Measurements from ENCODE around the gene EXOC4. TPM values are rescaled to one million over a fixed set of nuclear protein-coding genes. Genes with fewer than 3 reads are reported as not detected.

Gene EXOC4
- total RNA-seq, 1 donor from 2014 or later = 94.0 TPM

DNA sequence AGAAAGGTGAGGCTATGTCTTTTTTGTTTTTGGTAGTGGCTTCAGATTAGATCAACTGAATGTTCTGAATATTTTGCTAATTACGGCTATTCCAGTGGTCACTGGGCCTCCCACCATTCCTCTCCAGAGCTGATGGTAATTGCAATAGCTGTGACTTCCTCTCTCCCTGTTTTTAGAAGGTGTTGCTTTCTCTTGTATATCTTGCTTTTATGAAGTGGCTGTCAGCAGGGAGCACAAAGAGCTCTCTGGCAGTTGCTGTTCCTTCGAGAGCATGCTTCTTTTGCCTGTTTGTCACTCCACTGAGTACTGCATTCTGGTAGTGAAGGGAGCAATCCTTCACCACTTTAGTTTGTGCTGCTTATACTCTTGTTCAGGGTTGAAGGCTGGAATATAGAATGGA, 133.3 kb downstream of the EXOC4 start:
- H3K4me1 Mint-ChIP-seq (ENCODE audit: unreplicated experiment) = peaks cover 3% of the 10 kb centered on the region
- no peak for DNase-seq (ENCODE audit: low spot score)
- H3K9me3 Mint-ChIP-seq (ENCODE audit: unreplicated experiment) = no peaks in the 10 kb centered on the region
- no peak overlapping the region for H3K4me3 Mint-ChIP-seq (ENCODE audit: unreplicated experiment)
- H3K27ac Mint-ChIP-seq (ENCODE audit: unreplicated experiment) = no peak overlapping the region
- H3K27me3 Mint-ChIP-seq (ENCODE audit: unreplicated experiment) = no peaks in the 10 kb centered on the region
- TF ChIP-seq CTCF (IDR thresholded peaks at IDR 0.05; ENCODE audit: unreplicated experiment) = no peak
- no peaks in the 10 kb centered on the region for H3K36me3 Mint-ChIP-seq (ENCODE audit: low read depth, unreplicated experiment)

DNA sequence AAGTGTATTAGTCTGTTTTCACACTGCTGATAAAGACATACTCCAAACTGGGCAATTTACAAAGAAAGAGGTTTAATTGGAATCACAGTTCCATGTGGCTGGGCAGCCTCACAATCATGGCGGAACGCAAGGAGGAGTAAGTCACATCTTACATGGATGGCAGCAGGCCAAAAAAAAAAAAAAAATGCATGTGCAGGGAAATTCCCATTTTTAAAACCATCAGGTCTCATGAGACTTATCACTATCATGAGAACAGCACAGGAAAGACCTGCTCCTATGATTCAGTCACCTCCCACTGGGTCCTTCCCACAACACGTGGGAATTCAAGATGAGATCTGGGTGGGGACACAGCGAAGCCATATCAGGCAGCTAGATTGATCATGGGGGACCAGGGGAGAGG, 136.8 kb downstream of the EXOC4 start:
- no peak overlapping the region for H3K27ac Mint-ChIP-seq (ENCODE audit: unreplicated experiment)
- H3K9me3 Mint-ChIP-seq (ENCODE audit: unreplicated experiment) = no peaks in the 10 kb centered on the region
- DNase-seq (ENCODE audit: low spot score) = no peak
- H3K27me3 Mint-ChIP-seq (ENCODE audit: unreplicated experiment) = no peaks in the 10 kb centered on the region
- TF ChIP-seq CTCF (IDR thresholded peaks at IDR 0.05; ENCODE audit: unreplicated experiment) = no peak
- H3K4me3 Mint-ChIP-seq (ENCODE audit: unreplicated experiment) = no peak overlapping the region
- H3K4me1 Mint-ChIP-seq (ENCODE audit: unreplicated experiment) = peaks cover 3% of the 10 kb centered on the region
- no peaks in the 10 kb centered on the region for H3K36me3 Mint-ChIP-seq (ENCODE audit: low read depth, unreplicated experiment)

- no peak overlapping the region for H3K27ac Mint-ChIP-seq (ENCODE audit: unreplicated experiment)
- H3K9me3 Mint-ChIP-seq (ENCODE audit: unreplicated experiment) = no peaks in the 10 kb centered on the region
- no peak for DNase-seq (ENCODE audit: low spot score)
- no peaks in the 10 kb centered on the region for H3K27me3 Mint-ChIP-seq (ENCODE audit: unreplicated experiment)
- TF ChIP-seq CTCF (IDR thresholded peaks at IDR 0.05; ENCODE audit: unreplicated experiment) = no peak
- H3K4me3 Mint-ChIP-seq (ENCODE audit: unreplicated experiment) = no peak overlapping the region
- peaks cover 3% of the 10 kb centered on the region for H3K4me1 Mint-ChIP-seq (ENCODE audit: unreplicated experiment)
- H3K36me3 Mint-ChIP-seq (ENCODE audit: low read depth, unreplicated experiment) = no peaks in the 10 kb centered on the region
Observed at GRCh38 chr7:133391206-133391605, 138.3 kb downstream of the EXOC4 start.

GRCh38 chr7:133394369-133394768, 141.5 kb downstream of the EXOC4 start:
- no peaks in the 10 kb centered on the region for H3K9me3 Mint-ChIP-seq (ENCODE audit: unreplicated experiment)
- no peak for DNase-seq (ENCODE audit: low spot score)
- no peaks in the 10 kb centered on the region for H3K36me3 Mint-ChIP-seq (ENCODE audit: low read depth, unreplicated experiment)
- no peak overlapping the region for H3K27ac Mint-ChIP-seq (ENCODE audit: unreplicated experiment)
- no peaks in the 10 kb centered on the region for H3K27me3 Mint-ChIP-seq (ENCODE audit: unreplicated experiment)
- H3K4me3 Mint-ChIP-seq (ENCODE audit: unreplicated experiment) = no peak overlapping the region
- no peak for TF ChIP-seq CTCF (IDR thresholded peaks at IDR 0.05; ENCODE audit: unreplicated experiment)
- no peaks in the 10 kb centered on the region for H3K4me1 Mint-ChIP-seq (ENCODE audit: unreplicated experiment)

DNA sequence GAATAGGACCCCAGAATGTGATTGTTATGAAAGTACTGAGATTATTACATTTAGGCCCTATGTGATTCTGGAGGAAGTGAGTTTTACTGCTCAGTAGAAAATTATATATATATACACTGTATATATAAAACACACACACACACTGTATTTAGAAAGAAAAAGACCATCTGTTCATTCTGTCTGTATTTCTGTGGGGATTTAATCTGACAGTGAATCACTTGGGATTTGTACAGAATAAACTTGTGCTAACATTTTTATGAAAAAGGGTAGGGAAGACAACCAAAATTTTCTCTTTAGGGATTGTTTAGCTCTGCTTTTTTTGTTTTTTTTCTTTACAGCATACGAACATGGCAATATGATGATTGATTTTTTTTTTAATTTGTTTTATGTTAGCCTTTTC, 142.7 kb downstream of the EXOC4 start:
- no peak for DNase-seq (ENCODE audit: low spot score)
- Mint-ChIP-seq H3K27ac (ENCODE audit: unreplicated experiment) (no peak overlapping the region), H3K36me3 (ENCODE audit: low read depth, unreplicated experiment) (no peaks in the 10 kb centered on the region), H3K9me3 (ENCODE audit: unreplicated experiment) (no peaks in the 10 kb centered on the region), H3K4me3 (ENCODE audit: unreplicated experiment) (no peak overlapping the region), H3K27me3 (ENCODE audit: unreplicated experiment) (no peaks in the 10 kb centered on the region), H3K4me1 (ENCODE audit: unreplicated experiment) (no peaks in the 10 kb centered on the region)
- TF ChIP-seq CTCF (IDR thresholded peaks at IDR 0.05; ENCODE audit: unreplicated experiment) = no peak
